Measurements from ENCODE around the gene RBBP8NL. TPM values are rescaled to one million over a fixed set of nuclear protein-coding genes. Genes with fewer than 3 reads are reported as not detected.

The RBBP8NL gene
- total RNA-seq, 6 experiments from 2014 or later: not detected

DNA sequence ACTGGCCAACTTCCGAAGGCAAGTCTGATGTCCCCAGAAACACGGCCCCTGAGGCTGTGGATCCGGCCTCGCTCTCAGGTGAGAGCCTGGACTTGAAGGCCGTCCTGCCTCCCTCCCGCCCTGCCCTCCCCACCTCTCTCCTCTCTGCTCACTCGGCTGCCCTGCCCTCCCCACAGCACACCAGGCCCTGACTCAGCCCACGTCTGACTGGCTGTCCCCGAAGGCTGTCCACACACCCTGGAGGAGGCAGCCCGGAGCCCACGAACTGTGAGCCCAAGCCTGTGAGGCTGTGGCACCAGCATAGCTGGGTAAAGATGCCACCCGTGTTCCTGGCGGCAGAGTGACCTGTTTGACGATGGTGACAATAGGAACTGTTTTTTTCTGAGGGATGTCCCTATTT lies 32.1 kb upstream of the RBBP8NL start:
- Mint-ChIP-seq H3K27me3 (ENCODE audit: insufficient read depth) (peaks cover 9% of the 10 kb centered on the region), H3K36me3 (ENCODE audit: low read depth) (no peaks in the 10 kb centered on the region), H3K4me3 (no peak overlapping the region), H3K4me1 (ENCODE audit: low read depth) (no peaks in the 10 kb centered on the region), H3K27ac (no peak overlapping the region), H3K9me3 (no peaks in the 10 kb centered on the region)
- DNase-seq: no peak
- TF ChIP-seq, protein P1, sequence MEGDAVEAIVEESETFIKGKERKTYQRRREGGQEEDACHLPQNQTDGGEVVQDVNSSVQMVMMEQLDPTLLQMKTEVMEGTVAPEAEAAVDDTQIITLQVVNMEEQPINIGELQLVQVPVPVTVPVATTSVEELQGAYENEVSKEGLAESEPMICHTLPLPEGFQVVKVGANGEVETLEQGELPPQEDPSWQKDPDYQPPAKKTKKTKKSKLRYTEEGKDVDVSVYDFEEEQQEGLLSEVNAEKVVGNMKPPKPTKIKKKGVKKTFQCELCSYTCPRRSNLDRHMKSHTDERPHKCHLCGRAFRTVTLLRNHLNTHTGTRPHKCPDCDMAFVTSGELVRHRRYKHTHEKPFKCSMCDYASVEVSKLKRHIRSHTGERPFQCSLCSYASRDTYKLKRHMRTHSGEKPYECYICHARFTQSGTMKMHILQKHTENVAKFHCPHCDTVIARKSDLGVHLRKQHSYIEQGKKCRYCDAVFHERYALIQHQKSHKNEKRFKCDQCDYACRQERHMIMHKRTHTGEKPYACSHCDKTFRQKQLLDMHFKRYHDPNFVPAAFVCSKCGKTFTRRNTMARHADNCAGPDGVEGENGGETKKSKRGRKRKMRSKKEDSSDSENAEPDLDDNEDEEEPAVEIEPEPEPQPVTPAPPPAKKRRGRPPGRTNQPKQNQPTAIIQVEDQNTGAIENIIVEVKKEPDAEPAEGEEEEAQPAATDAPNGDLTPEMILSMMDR (IDR thresholded peaks at IDR 0.05): no peak

DNA sequence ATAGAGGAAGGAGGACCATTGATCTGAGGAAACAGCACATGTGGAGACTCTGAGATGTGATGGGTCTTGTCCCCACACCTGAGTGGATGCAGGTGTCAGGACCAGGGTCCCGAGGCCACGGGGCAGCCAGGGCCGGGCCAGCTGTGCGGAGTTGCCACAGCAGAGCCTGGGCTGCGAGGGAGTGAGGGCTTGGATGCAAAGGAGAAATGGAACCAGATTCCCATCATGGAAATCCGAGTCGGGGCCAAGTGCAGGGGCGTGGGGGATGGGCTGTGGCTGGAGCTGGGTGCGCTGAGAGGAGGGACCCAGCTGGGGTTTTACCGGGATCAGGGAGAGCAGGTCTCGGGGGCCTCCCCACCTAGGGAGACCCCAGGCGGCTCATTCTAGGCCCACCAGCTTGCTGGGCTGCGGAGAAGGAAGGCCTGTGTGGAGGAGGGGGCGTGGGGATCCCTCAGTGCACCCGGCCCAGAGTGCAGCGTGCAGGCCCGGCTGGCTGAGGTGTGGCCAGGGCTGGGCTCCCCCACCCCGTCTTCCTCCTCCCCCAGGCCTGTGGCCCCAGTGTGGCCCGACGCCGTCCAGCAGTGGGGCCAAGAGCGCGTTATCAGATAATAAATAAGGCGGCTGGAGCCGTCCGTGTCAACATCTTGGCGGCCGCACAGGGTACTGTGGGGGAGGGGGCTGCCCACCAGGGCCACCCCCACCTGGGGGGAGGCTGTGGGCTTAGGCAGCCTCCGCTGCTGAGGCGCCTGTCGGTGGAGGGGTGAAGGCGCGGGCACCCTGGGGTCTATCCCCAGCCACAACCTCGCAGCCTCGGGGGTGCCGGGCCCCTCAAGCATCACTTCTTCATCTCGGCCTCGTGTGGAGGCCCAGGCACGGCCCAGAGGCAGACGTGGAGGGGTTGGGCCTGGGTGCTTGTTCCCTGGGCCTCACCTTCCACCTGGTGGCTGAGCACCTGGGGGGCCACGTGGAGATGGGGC lies 31.2 kb upstream of the RBBP8NL start:
- H3K36me3 Mint-ChIP-seq (ENCODE audit: low read depth): no peaks in the 10 kb centered on the region
- peaks cover 10% of the 10 kb centered on the region for H3K27me3 Mint-ChIP-seq (ENCODE audit: insufficient read depth)
- DNase-seq: no peak
- H3K4me1 Mint-ChIP-seq (ENCODE audit: low read depth): no peaks in the 10 kb centered on the region
- no peak overlapping the region for H3K4me3 Mint-ChIP-seq
- H3K27ac Mint-ChIP-seq: no peak overlapping the region
- TF ChIP-seq, protein P1 (IDR thresholded peaks at IDR 0.05): no peak
- H3K9me3 Mint-ChIP-seq: no peaks in the 10 kb centered on the region

DNA sequence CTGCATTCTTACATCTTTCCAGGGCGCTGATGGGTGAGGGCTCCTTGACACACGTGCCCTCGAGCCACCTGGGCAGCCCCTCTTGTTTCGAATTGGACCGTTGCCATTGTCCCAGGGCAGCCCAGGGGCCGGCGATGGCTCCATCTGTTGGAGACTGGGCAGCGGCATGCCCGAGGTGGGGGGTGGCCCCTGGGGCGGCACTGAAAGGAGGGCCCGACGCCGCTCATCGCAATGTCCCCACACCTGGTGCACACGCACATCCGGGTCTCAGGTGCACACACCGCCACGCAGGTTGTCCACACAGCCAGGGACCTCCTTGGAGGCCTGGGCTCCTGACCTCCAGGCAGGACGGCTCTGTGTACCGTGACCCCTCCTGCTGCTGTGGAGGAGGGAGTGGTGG lies 30.5 kb upstream of the RBBP8NL start:
- Mint-ChIP-seq H3K4me1 (ENCODE audit: low read depth) (no peaks in the 10 kb centered on the region), H3K27me3 (ENCODE audit: insufficient read depth) (peaks cover 10% of the 10 kb centered on the region), H3K36me3 (ENCODE audit: low read depth) (no peaks in the 10 kb centered on the region), H3K27ac (no peak overlapping the region), H3K4me3 (no peak overlapping the region), H3K9me3 (no peaks in the 10 kb centered on the region)
- TF ChIP-seq, protein P1 (IDR thresholded peaks at IDR 0.05): no peak
- DNase-seq: no peak

DNA sequence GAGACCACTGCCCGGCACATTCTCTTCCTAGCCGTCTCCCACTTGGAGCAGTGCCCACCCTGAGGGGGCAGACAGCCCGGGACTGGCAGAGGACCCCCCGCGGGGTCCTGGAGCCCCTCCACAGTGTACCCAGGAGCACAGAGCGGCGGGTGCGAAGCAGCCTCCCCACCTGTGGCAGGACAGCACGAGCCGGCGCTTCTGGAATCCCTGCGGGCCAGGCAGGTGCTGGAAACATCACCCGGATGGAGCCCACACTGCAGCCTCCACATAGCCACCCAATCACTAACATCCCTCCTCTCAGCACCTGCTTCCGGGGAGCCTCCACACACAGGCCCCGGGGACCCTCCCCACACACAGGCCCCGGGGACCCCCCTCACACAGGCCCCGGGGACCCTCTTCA lies 29.8 kb upstream of the RBBP8NL start:
- DNase-seq: no peak
- Mint-ChIP-seq H3K27me3 (ENCODE audit: insufficient read depth) (peaks cover 14% of the 10 kb centered on the region), H3K27ac (no peak overlapping the region), H3K36me3 (ENCODE audit: low read depth) (no peaks in the 10 kb centered on the region), H3K4me1 (ENCODE audit: low read depth) (no peaks in the 10 kb centered on the region), H3K9me3 (no peaks in the 10 kb centered on the region), H3K4me3 (no peak overlapping the region)
- TF ChIP-seq, protein P1 (IDR thresholded peaks at IDR 0.05): no peak

DNA sequence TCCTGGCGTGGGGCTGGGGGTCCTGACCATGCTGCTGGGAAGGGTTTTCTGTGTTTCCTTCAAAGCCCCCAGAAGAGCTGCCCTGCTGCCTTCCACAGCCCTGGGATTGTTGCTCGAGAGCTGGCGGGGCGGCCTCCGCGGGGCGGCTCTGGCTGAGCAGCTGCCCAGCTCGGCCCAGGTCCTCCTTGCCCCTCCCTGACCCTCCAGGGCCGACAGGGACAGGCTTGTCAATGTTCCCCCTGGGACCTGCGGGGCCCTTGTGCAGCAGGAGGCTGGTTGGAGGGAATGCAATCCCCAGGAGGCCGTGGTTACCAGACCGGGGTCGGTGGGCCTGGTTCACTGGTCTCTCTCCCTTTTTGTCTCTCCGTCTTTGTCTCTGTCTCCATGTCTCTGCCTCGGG lies 28.6 kb upstream of the RBBP8NL start:
- Mint-ChIP-seq H3K4me1 (ENCODE audit: low read depth) (no peaks in the 10 kb centered on the region), H3K4me3 (no peak overlapping the region), H3K36me3 (ENCODE audit: low read depth) (no peaks in the 10 kb centered on the region), H3K9me3 (no peaks in the 10 kb centered on the region), H3K27me3 (ENCODE audit: insufficient read depth) (peaks cover 15% of the 10 kb centered on the region), H3K27ac (no peak overlapping the region)
- no peak for DNase-seq
- TF ChIP-seq, protein P1 (IDR thresholded peaks at IDR 0.05): no peak
